Chondrocyte (in vitro differentiated cells): Measurements from ENCODE around the gene TFDP2. TPM values are rescaled to one million over a fixed set of nuclear protein-coding genes. Genes with fewer than 3 reads are reported as not detected.

Experiments
- DNase-seq: peaks from one replicate; pipeline ENCODE4 v3.0.0; 2021; ENCODE audit warnings: mixed read lengths, low spot score
- H3K27ac Mint-ChIP-seq: one replicate; pipeline ENCODE4 v1.8.0; 2021; ENCODE audit warnings: mild to moderate bottlenecking, moderate library complexity, mixed read lengths; ENCODE audit not compliant: unreplicated experiment
- H3K27me3 Mint-ChIP-seq: 2 replicates; pipeline ENCODE4 v1.8.0; 2021; ENCODE audit warnings: low read depth, mixed read lengths
- H3K36me3 Mint-ChIP-seq: 2 replicates; pipeline ENCODE4 v1.8.0; 2021; ENCODE audit warnings: low read depth, mixed read lengths
- H3K4me1 Mint-ChIP-seq: 2 replicates; pipeline ENCODE4 v1.8.0; 2021; ENCODE audit warnings: low read depth, mild to moderate bottlenecking, mixed read lengths
- H3K4me3 Mint-ChIP-seq: one replicate; pipeline ENCODE4 v1.8.0; 2021; ENCODE audit warnings: mild to moderate bottlenecking, moderate library complexity, mixed read lengths; ENCODE audit not compliant: unreplicated experiment
- H3K9me3 Mint-ChIP-seq: 2 replicates; pipeline ENCODE4 v1.8.0; 2021; ENCODE audit warnings: low read depth, mixed read lengths
- total RNA-seq: library from RNA; stranded (reverse); gene quantifications from 3 replicates; pipeline ENCODE4 v1.2.1, GENCODE V29; 2021
- TF ChIP-seq, protein P1 (sequence below): fragments of 200-600 bp; sonication (generic); IDR thresholded peaks from 2 replicates; pipeline ENCODE4 v1.5.0; 2021; ENCODE audit warnings: antibody characterized with exemption, mild to moderate bottlenecking, moderate library complexity

TFDP2 gene
- total RNA-seq, 1 donor from 2014 or later, result 36.5 TPM

DNA sequence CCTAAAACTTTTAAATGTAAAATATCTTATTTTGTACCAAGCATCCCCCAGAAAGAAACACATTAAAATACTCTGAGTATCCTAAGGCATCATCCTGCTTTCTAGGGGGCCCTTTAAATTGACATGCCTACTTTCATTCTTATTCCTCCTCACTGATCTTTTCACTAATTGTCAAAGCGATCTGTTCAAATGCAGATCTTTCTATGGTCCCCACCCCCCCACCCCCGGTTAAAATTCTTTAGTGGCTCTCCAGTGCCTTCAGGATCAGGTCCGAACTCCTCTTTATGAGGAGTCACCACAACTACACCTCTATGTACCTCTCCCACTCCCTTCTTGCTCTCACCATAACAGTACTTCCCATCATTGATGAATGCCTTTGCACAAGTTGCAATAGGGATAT is 19.2 kb upstream of the TFDP2 start:
- peaks cover 25% of the 10 kb centered on the region for H3K36me3 Mint-ChIP-seq
- TF ChIP-seq, protein P1, sequence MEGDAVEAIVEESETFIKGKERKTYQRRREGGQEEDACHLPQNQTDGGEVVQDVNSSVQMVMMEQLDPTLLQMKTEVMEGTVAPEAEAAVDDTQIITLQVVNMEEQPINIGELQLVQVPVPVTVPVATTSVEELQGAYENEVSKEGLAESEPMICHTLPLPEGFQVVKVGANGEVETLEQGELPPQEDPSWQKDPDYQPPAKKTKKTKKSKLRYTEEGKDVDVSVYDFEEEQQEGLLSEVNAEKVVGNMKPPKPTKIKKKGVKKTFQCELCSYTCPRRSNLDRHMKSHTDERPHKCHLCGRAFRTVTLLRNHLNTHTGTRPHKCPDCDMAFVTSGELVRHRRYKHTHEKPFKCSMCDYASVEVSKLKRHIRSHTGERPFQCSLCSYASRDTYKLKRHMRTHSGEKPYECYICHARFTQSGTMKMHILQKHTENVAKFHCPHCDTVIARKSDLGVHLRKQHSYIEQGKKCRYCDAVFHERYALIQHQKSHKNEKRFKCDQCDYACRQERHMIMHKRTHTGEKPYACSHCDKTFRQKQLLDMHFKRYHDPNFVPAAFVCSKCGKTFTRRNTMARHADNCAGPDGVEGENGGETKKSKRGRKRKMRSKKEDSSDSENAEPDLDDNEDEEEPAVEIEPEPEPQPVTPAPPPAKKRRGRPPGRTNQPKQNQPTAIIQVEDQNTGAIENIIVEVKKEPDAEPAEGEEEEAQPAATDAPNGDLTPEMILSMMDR, result no peak
- peaks cover 11% of the 10 kb centered on the region for H3K4me1 Mint-ChIP-seq
- no peaks in the 10 kb centered on the region for H3K27me3 Mint-ChIP-seq
- no peak overlapping the region for H3K27ac Mint-ChIP-seq
- no peak for DNase-seq
- H3K4me3 Mint-ChIP-seq, result no peak overlapping the region
- H3K9me3 Mint-ChIP-seq, result no peaks in the 10 kb centered on the region

GRCh38 chr3:142165194-142165593 is 15.8 kb upstream of the TFDP2 start:
- no peak overlapping the region for H3K4me3 Mint-ChIP-seq
- DNase-seq, result no peak
- peaks cover 30% of the 10 kb centered on the region for H3K36me3 Mint-ChIP-seq
- no peaks in the 10 kb centered on the region for H3K27me3 Mint-ChIP-seq
- no peaks in the 10 kb centered on the region for H3K9me3 Mint-ChIP-seq
- TF ChIP-seq, protein P1, result no peak
- peak overlapping the region; percentile 33 for H3K27ac Mint-ChIP-seq
- peaks cover 11% of the 10 kb centered on the region for H3K4me1 Mint-ChIP-seq

DNA sequence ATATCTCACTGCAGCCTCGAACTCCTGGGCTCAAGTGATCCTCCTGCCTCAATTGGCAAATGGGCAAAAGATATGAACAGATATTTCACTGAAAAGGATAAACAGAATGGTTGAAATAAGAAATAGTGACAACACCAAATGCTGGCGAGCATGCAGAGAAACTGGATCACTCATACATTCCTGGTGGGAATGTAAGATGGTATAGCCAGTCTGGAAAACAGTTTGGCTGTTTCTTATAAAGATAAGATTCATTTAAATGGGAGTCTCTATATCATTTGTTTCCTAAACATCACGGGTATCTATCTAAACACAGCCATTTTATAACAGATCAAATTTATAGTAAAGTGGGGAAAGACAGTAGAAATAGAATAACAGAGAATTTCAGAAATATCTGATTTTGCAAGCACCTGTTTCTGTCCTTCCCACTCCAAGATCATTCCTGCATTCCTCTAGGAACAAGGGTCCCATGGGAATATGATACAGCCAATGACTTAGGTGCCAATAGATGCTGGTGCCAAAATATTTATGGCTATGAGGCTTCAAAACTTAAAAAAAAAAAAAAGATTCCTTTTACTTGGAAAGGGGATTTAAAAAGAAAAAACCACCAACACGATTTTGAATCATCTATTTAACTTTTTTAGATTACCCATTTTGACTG is 9.9 kb upstream of the TFDP2 start:
- no peak for DNase-seq
- TF ChIP-seq, protein P1, result no peak
- H3K9me3 Mint-ChIP-seq, result no peaks in the 10 kb centered on the region
- peaks cover 12% of the 10 kb centered on the region for H3K36me3 Mint-ChIP-seq
- no peak overlapping the region for H3K27ac Mint-ChIP-seq
- no peak overlapping the region for H3K4me3 Mint-ChIP-seq
- H3K4me1 Mint-ChIP-seq, result no peaks in the 10 kb centered on the region
- no peaks in the 10 kb centered on the region for H3K27me3 Mint-ChIP-seq

DNA sequence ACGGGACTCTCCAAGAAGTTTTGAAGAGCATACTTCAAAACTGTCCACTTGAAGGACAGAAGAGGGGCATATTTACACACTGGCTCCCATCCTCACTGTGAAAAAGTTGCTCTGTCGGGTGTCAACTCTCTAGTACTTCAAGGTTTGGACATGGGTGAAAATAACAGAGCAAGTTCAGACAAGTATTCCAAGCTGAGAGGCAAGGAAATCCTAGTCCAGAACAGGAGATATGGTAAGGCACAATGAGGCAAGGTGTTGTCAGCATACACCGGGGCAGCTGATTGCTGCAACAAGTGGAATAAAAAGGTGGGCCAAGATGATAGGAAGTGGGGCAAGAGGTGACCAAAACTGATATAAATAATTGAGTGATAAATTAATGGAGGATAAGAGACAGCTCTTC is 4.8 kb upstream of the TFDP2 start:
- peaks cover 4% of the 10 kb centered on the region for H3K4me1 Mint-ChIP-seq
- no peak overlapping the region for H3K4me3 Mint-ChIP-seq
- no peaks in the 10 kb centered on the region for H3K27me3 Mint-ChIP-seq
- no peak for DNase-seq
- H3K27ac Mint-ChIP-seq, result no peak overlapping the region
- TF ChIP-seq, protein P1, result no peak
- H3K9me3 Mint-ChIP-seq, result no peaks in the 10 kb centered on the region
- peaks cover 2% of the 10 kb centered on the region for H3K36me3 Mint-ChIP-seq

- Mint-ChIP-seq H3K4me1 (peaks cover 18% of the 10 kb centered on the region), H3K27ac (no peak overlapping the region), H3K9me3 (no peaks in the 10 kb centered on the region), H3K36me3 (peaks cover 2% of the 10 kb centered on the region), H3K4me3 (no peak overlapping the region), H3K27me3 (no peaks in the 10 kb centered on the region)
- TF ChIP-seq, protein P1, result peak; percentile 45
- no peak for DNase-seq
These were observed 3.0 kb upstream of the TFDP2 start for GRCh38 chr3:142152384-142152783.
